C4-2B (cell line): ENCODE measurements around the gene UAP1L1.

Source experiments
- CTCF ChIP-seq: fragments of 450-650 bp; conservative IDR thresholded peaks from 2 replicates; pipeline ENCODE4 v1.5.1; 2017; ENCODE audit warnings: mild to moderate bottlenecking
- ZFX ChIP-seq: fragments of 450-650 bp; IDR thresholded peaks from 2 replicates; pipeline ENCODE4 v1.6.1; 2017

GRCh38 chr9:137044037-137044436 is 33.3 kb upstream of the UAP1L1 start:
- no peak for TF ChIP-seq CTCF
- TF ChIP-seq ZFX = no peak
